ENCODE measurements around the gene SBSN.

Gene SBSN

GRCh38 chr19:35553385-35554000 lies 25.4 kb upstream of the SBSN start:
- DNase-seq: no peak

DNA sequence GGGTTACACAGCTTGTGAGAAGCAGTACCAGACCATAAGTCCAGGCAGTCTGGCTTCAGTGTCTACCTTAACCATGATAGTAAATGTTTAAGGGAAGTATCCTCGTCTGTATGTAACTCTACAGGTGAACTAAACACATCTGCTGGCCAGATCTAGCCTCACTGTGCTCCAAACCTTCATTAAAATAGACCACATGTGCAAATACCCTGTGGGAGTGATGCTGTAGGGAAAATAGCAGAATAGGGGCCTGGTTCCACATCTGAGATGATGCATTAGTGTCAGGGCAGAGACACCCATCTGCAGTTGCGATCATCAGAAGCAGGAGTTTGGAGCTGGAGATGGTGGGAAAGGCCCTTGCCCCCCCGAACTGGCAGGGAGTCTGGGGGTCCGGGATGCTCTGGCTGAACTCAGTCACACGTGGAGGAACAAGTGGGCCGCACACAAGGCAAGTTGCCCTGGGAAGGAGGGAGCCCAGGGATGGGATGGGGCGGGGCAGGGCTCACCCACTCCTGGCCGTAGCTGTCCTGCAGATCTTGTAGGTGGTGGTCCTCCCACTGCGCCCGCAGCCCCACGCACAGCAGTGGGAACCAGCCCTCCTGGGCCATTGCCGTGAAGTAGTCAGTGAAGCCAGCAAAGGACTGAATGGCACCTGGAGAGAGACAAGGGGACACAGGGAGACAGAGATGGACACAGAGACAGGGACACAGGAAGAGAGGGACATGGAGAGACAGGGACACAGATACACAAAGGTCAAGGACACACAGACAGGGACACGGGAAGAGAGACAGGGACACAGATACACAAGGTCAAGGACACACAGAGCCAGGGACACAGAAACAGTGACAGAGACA lies 24.6 kb upstream of the SBSN start:
- DNase-seq: no peak

DNA sequence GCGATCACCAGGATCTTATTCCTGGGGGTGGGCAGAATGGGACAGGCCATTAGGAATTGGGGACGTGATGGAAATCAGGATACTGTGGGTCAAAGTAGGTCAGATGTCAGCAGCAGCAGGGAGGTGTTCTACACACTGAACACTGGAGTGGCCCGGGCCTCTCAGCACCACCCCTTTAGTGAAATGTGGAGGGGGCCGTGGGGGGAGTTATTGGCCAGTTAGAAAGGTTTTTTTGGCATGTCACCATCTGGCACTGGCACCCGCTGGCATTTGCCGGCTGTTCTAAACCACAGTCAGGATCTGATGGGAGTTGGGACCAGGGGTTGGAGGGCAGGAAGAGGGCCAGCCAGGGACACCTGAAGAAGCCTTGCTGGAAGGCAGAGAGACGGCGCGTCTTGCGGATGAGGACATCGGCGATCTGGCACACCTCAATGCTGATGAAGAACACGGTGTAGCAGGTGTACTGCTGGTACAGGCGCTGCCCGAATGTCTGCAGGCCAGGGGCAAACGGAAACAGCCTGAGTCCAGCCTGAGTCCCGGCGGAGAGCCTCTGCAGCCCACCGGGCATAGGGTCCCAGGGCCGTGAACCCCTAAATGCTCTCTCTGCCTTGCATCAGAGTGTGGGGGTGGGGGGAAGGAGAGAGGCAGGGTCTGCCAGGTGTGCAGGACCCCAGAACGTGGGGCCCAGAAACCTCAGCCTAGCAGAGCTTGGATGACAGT lies 23.1 kb upstream of the SBSN start:
- DNase-seq: no peak

DNA sequence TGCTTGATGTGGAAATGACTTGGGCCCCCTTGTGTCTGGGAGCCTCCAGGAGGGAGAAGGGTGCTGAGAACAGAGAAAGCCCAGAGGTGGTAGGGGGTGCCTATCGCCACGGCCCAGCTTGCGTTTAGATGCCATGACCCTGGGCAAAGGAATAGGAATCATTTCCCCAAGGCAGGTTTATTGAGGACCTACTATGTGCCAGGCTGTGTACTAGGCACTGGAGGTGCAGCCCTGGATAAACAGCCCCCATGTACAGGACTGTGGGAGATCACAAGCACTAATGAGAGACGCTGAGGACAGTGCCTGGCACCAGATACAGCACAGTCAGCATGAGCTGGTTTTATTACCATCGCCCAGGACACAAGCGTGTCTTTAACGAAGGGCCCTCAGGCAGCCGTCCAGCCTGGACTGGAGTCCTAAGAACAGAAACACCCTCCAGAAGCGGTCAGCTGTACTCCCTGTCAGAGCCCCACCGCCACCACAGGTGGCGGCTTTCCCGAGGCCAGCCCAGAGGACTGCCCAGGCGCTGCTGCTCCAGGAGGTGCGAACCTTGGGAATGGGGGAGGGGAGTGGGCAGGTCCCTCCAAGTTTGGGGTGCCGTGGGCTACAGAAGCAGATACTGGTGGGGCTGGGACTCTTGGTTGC lies 21.9 kb upstream of the SBSN start:
- DNase-seq: no peak

DNA sequence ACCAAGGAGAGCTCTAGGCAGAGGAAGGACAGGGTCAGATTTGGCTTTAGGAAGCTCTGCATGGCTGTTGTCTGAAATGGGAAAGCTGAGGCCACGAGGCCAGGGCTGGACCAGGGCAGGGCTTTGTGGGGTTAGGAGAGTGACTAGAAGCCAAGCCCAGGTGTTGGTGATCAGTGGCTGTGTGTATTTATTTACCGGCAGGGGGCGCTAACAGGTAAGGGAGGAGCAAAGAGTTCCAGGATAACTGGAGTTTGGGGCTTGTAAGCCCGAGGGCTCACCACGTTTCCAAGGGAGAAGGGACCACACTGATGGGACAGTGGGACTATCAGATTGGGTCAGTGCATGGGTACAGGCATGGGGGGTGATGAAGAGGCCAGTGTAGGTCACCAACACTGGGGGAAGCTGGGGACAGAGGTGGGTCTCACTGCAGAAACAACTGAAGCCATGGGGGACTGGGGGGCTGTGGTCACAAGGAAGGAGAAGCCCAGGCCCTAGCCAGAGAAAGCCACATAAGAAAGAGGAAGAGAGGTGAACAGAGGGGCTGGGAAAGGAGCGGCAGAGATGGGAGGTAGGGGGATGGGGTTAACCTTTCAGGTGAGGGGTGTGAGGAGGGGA lies 21.2 kb upstream of the SBSN start:
- peak; percentile 91 for DNase-seq

DNA sequence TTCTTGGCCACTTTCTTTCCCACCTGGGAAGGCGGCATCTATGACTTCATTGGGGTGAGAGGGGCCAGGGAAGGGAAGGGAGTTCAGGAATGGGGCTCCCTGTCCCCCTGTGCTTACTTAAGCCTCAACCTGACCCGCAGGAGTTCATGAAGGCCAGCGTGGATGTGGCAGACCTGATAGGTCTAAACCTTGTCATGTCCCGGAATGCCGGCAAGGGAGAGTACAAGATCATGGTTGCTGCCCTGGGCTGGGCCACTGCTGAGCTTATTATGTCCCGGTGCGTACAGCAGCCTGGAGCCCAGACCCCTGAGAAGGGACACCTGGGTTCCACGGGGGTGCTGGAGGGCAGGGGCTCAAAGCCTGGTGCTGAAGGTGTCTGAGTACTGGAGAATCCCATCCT lies 18.4 kb upstream of the SBSN start:
- no peak for DNase-seq

GRCh38 chr19:35545855-35546381 lies 17.8 kb upstream of the SBSN start:
- DNase-seq: peak; percentile 64

GRCh38 chr19:35545001-35545854 lies 17.1 kb upstream of the SBSN start, which contains the start of gene TMEM147:
TMEM147 (plus strand) TSS chr19:35545626; CDS start chr19:35545740, 114 bp downstream.
- peak; percentile 96 for DNase-seq

- no peak for DNase-seq
Measured at GRCh38 chr19:35544110-35544802, 16.1 kb upstream of the SBSN start.

GRCh38 chr19:35543280-35544109 lies 15.4 kb upstream of the SBSN start:
- no peak for DNase-seq

- no peak for DNase-seq
Measured at GRCh38 chr19:35542209-35542608, 14.1 kb upstream of the SBSN start.

DNA sequence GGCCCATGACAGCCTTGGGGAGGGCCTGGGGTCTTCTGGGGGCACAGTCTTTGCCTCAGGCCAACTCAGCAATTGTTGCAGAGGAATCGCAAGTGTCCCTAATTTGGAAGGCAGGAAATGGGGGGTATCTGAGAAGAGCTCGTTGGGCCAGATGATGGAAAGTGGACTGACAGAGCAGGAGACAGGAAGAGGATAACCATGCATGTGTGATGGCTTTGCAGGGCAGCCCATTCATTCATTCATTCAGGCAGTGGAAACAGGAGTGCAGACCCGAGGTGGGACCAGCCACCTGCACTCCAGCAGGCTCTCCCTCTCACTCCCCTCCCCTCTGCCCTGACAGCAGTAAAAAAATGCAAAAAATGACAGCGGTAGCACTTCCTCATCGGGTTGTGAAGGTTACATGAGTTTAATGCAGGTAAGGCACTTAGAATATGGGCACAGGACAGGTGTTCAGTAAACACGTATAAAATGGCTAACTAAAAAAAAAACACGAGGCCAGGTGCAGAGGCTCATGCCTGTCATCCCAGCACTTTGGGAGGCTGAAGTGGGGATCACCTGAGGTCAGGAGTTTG lies 12.3 kb upstream of the SBSN start:
- DNase-seq: no peak

GRCh38 chr19:35539850-35540249 lies 11.7 kb upstream of the SBSN start:
- no peak for DNase-seq

DNA sequence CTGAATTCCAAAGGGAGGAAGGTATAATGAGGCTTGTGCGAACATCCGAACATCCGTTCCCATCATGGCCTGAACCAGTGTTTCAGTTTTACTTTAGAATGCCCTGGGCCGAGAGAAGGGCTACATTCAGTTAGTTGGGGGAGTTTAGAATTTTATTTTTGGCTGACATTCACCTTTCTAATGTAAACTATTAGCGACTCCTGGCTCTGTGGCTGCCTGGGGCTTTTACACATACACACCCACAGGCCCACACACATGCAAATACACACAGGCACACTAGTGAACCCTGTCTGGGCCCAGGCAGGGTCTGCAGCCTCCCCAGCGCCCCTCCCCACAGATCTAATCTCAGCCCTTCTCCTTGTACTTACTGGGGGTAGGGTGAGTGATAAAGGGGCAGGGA lies 11.2 kb upstream of the SBSN start:
- DNase-seq: no peak

- no peak for DNase-seq
Measured at GRCh38 chr19:35534803-35535480, 6.8 kb upstream of the SBSN start.

DNA sequence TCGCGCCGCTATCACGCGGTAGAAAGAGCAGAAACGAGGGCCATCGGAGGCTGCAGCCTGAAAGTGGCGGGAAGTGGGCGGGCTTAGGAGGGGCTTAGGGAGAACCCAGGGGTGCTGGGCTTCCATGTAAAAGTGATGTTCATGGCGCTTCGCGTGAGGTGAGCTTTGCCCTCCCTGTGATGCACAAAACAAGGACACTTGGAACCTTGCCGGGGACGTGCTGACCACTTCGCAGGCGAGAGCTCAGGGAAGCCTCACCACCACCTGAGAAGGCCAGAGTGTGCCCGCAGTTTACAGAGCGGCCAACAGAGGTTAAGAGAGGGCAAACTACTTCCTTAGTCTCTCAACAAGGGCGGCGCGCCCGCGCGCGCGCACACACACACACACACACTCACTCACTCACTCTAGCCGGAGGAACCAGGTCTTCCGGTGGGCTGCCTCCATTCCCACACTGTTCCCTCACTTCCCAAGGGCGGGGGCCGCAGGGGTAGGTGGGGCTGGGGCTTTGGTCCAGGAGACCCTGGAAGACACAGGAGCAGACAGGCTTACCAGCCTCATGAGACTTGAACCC lies 5.8 kb upstream of the SBSN start:
- peak; percentile 74 for DNase-seq

DNA sequence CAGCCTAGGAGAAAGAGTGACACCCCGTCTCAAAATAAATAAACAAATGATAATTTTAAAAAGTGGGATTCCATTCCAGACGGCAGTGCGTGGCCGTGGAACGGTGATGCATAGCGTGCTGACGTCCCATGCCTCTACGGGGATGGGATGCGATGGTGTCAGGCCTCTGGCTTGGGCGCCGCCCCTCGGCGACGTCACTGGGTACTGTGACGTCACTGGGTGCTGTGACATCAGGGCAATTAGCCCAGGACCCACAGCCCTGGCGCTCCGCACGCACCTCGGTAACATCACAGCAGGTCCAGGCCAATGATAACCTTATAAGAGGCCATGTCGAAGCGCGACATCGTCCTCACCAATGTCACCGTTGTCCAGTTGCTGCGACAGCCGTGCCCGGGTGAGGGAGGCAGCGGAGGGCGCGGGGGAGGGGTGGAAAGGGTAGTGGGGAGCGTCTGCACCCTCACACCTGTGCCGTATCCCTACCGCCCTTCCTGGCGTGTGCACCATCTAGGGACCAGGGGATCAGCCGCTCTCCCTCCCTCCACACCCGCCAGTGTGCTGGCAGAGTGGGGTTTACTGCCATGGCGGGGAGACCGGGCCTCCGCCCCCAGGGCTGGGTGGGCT lies 5.2 kb upstream of the SBSN start, which contains the start of gene GAPDHS:
GAPDHS (plus strand) TSS at position 256 of the 621 bp plus-strand sequence; CDS start at position 328, 72 bp downstream.
- no peak for DNase-seq

DNA sequence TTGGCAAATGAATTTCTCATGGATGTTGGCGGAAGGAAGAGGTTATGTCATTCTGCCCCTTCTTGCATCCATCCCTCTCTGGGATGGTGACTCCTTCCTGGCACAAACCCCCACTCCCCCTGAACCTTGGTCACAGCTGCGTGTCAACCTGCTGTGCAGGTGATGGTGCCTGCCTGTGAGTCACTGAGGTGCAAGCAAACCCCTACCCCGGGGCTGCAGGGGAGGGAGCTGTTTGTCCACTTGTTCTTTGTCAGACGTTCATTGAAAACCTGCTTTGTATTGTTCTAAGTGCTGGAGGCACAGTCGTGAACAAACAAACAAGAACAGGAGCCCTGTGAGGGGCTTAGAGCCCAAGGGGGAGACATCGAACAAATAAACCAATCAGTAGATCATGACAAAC lies 3.2 kb upstream of the SBSN start:
- DNase-seq: no peak
